Measurements from ENCODE around the gene TEC. TPM values are rescaled to one million over a fixed set of nuclear protein-coding genes. Genes with fewer than 3 reads are reported as not detected.

The TEC gene
- total and polyA plus RNA-seq, 2 of the 8 experiments (the other 6 are each of a cell fraction or from before 2014, with no cell fraction given): 0.73 to 1.8 TPM

DNA sequence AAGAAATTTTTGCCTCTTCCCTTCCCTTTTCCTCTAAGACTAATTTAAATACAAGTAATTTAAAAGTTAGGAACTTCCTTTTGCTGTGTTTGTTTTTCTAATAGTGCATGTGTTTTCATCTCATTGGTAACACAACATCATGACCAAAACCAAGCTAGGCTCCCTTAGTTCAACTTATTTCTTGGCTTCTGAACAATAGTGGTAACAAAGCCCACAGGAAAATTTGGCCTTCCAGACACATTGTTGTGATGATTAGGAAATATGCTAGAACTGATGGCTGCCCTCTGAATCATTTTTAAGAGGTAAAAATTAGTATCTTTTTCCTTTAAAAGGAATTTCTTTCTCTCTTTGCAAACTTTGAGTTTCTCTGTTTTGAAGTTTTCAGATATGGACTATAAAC is 25.5 kb upstream of the TEC start:
- no peaks in the 10 kb centered on the region for H3K36me3 ChIP-seq (ENCODE audit: control insufficient read depth in 2 of 4, insufficient read depth in 4 of 4, low read length in 3 of 4)
- H4K91ac ChIP-seq (replicated peaks; ENCODE audit: insufficient read length, low read length): no peak overlapping the region
- H4K5ac ChIP-seq (ENCODE audit: insufficient read length, low read depth, low read length): no peak overlapping the region
- H3K79me2 ChIP-seq (ENCODE audit: control insufficient read depth in 1 of 2, insufficient read depth in 2 of 2, low read length in 2 of 2): no peaks in the 10 kb centered on the region
- ChIA-PET POLR2A (ENCODE audit: partially characterized antibody) (no interaction called here), CTCF (ENCODE audit: partially characterized antibody) (interaction anchor here (1.2 to 2.8 kb wide), 3 partner anchors 20 to 166 kb away, joined by 4 to 9 read pairs (median 6); no protein-coding TSS in a partner anchor)
- no peak overlapping the region for H3K23ac ChIP-seq (ENCODE audit: insufficient read length)
- no peak overlapping the region for H2BK15ac ChIP-seq (ENCODE audit: low read length)
- no peak overlapping the region for H3K4ac ChIP-seq (replicated peaks; ENCODE audit: insufficient read length, low read depth, low read length)
- DNase-seq (ENCODE audit: low read depth in 1 of 2, low spot score in 2 of 2) (no peak), FAIRE-seq (no peak)
- no peak overlapping the region for H2BK12ac ChIP-seq (ENCODE audit: low read depth, low read length)
- H3K27me3 ChIP-seq (replicated peaks in 1 of 4; ENCODE audit: control insufficient read depth in 3 of 4, extremely low read depth in 1 of 4, insufficient read depth in 3 of 4, low read length in 3 of 4): no peaks in the 10 kb centered on the region
- no peak overlapping the region for H2AK5ac ChIP-seq (ENCODE audit: low read depth, low read length)
- H3K9ac ChIP-seq (replicated peaks in 1 of 4; ENCODE audit: extremely low read depth in 1 of 4, low read depth in 3 of 4, low read length in 3 of 4): no peak overlapping the region
- no peaks in the 10 kb centered on the region for H4K20me1 ChIP-seq (replicated peaks in 1 of 2; ENCODE audit: control insufficient read depth in 1 of 2, insufficient read depth in 2 of 2, low read length in 2 of 2)
- H3K18ac ChIP-seq (ENCODE audit: extremely low read depth, low read length): no peak overlapping the region
- no peak overlapping the region for H3K4me3 ChIP-seq (ENCODE audit: extremely low read depth in 1 of 4, insufficient read depth in 2 of 4, low read depth in 3 of 4, low read length in 4 of 4)
- no peak overlapping the region for H2AFZ ChIP-seq (ENCODE audit: low read length)
- no peak overlapping the region for H2BK120ac ChIP-seq (replicated peaks; ENCODE audit: low read depth, low read length)
- H2BK20ac ChIP-seq (ENCODE audit: low read length): no peak overlapping the region
- no peaks in the 10 kb centered on the region for H3K4me1 ChIP-seq (replicated peaks in 1 of 4; ENCODE audit: control insufficient read depth in 3 of 4, insufficient read depth in 4 of 4, low read length in 3 of 4)
- no peak overlapping the region for H3K14ac ChIP-seq (ENCODE audit: insufficient read length)
- TF ChIP-seq POLR2A (IDR thresholded peaks at IDR 0.05; ENCODE audit: control extremely low read depth in 1 of 2, low read depth in 2 of 2, low read length in 2 of 2) (no peak), POLR2AphosphoS5 (IDR thresholded peaks at IDR 0.05; ENCODE audit: low read depth, low read length) (no peak), TBP (IDR thresholded peaks at IDR 0.05; ENCODE audit: low read depth, low read length) (no peak), RXRA (IDR thresholded peaks at IDR 0.05; ENCODE audit: insufficient read depth, low read depth, low read length) (no peak), JUN (IDR thresholded peaks at IDR 0.05; ENCODE audit: low read depth, low read length) (no peak), RFX5 (IDR thresholded peaks at IDR 0.05; ENCODE audit: borderline replicate concordance, low read depth, low read length) (no peak), BCL11A (IDR thresholded peaks at IDR 0.05; ENCODE audit: low read depth in 2 of 2, low read length in 2 of 2) (no peak), EGR1 (IDR thresholded peaks at IDR 0.05; ENCODE audit: borderline replicate concordance, low read depth, low read length) (no peak), EZH2 (IDR thresholded peaks at IDR 0.05; ENCODE audit: low read depth, low read length, severe bottlenecking) (no peak), KDM1A (IDR thresholded peaks at IDR 0.05; ENCODE audit: borderline replicate concordance, low read length) (no peak)
- TF ChIP-seq, protein P1, sequence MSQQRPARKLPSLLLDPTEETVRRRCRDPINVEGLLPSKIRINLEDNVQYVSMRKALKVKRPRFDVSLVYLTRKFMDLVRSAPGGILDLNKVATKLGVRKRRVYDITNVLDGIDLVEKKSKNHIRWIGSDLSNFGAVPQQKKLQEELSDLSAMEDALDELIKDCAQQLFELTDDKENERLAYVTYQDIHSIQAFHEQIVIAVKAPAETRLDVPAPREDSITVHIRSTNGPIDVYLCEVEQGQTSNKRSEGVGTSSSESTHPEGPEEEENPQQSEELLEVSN (IDR thresholded peaks at IDR 0.05): no peak
- H2BK5ac ChIP-seq (ENCODE audit: low read depth, low read length): no peak overlapping the region
- no peak overlapping the region for H3K4me2 ChIP-seq (ENCODE audit: insufficient read depth in 1 of 2, low read depth in 2 of 2, low read length in 2 of 2)
- no peak overlapping the region for H3K56ac ChIP-seq (replicated peaks; ENCODE audit: insufficient read length, low read depth, low read length)
- H3K27ac ChIP-seq (ENCODE audit: low read depth, low read length): no peak overlapping the region
- H3K23me2 ChIP-seq (ENCODE audit: low read depth, low read length): no peaks in the 10 kb centered on the region
- no peaks in the 10 kb centered on the region for H3K79me1 ChIP-seq (ENCODE audit: low read depth, low read length)
- H4K8ac ChIP-seq (ENCODE audit: extremely low read depth, insufficient read depth, low read length): no peak overlapping the region
- H3K9me3 ChIP-seq (ENCODE audit: insufficient read depth in 2 of 2, low read depth in 1 of 2, low read length in 1 of 2): peaks cover 0 to 13% of the 10 kb centered on the region in 2 experiments; a peak in 2 of 4 replicates

Measured in H1 (cell line).